Activated T-cell treated with anti-CD3 and anti-CD28 coated beads for 1 hour (primary cell): ENCODE results near the gene TTBK2.
"Not testable (repeated sequence)": the region's sequence is repeated elsewhere in the genome, so short reads cannot be mapped to it uniquely, and the experiment has no call there.

ENCODE experiments used
- DNase-seq: peaks from one replicate; pipeline ENCODE4 v3.0.0-alpha.2; 2020; ENCODE audit warnings: low read depth

TTBK2 gene

DNA sequence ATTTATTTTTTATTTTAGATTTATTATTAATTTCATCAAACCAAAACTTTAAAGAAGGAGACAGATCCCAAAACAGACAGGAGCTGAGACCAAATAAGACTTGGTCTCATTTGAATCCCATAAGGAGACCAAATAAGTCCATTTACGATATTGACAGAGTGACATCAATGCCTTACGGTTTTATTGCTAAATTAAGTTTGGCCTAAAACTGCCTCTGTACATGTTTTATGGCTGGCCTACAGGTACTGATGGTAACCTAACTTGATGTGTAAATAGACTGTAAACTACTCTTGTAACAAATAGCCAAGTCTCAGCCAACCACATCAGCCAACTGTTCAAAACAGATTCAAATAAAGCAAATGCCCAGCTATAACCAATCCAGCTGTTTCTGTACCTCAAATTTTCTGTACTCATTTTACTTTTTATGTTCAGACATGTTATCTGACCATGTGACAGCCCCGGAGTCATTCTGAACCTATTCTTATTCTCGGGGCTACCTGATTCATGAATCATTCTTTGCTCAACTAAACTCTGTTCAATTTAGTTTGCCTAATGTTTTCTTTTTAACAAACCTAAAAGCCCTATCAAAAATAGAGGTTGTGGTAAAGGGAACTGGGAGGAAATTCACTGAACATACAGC is 94.2 kb downstream of the TTBK2 start:
- DNase-seq: no peak

GRCh38 chr15:42825599-42825998 is 95.0 kb downstream of the TTBK2 start:
- no peak for DNase-seq

DNA sequence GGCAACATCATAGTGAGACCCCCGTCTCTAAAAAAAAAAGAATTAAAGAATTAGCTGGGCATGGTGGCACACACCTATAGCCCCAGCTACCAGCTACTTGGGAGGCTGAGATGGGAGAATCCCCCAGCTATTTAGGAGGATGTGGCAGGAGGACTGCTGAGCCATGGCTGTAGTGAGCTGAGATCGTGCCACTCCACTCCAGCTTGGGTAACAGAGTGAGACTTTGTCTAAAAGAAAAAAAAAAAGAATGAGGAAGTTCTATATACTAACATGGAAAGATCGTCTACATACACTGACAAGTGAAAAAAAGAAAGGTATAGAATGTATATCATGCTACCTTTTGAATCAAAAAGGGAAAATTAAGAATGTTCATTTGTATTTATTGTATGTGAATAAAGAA is 99.8 kb downstream of the TTBK2 start:
- DNase-seq: no peak

DNA sequence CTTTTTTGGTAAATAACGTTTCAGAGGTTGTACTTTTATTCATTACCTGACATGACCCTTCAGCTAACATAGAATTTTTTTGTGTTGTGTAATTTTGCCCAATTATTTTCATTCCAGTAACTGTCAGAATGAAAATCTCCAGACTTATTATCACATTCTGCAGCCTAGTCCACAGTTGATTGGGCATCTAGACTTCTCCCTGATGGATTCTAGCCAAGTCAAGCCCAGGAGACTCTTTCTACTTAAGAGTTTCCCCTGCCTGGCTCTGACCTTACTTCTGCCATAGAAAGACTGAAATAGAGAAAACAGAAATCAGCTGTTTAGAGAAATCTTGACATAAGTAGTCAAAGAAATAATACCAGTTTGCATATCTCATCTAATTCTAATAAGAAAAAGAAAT is 100.8 kb downstream of the TTBK2 start:
- DNase-seq: no peak

GRCh38 chr15:42811433-42811832 is 109.1 kb downstream of the TTBK2 start:
- DNase-seq: no peak

- DNase-seq: no peak
These were observed 111.7 kb downstream of the TTBK2 start for GRCh38 chr15:42808913-42809312.

DNA sequence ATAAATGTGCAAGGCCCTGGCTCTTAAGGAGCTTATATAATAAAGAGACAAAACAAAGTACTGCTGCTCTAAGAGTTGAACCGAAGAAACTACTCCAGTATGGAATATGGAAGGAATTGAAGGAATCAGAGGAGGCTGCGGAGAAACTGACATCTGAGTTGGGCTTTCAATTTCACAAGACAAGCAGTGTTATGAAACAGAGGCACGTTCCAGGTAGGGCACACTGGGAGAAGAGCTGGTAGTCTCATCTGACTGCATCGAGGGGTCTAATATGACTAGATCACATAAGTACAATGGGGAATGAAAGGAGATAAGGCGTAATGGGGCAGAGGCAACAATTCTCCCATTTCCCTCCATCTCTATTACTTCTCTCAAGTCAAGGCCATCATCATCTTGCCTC is 115.3 kb downstream of the TTBK2 start:
- no peak for DNase-seq

DNA sequence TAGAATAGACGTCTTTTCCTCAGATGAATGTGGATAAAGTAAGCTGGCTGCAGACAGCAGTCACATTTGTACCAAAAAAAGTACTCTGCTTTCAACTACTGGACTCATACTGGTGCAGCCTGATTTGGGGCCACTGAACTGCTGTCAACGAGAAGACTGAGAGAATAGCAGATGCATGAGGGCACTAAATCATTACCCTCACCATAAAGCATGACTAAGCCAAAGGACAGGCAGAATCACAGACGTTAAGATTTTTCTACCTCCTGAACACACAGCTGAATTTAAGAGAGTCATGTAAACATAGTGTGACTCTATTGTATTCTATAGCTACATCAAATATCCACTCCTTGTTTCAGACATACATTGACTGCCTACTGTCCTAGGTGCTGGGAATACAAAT is 115.8 kb downstream of the TTBK2 start:
- no peak for DNase-seq

DNA sequence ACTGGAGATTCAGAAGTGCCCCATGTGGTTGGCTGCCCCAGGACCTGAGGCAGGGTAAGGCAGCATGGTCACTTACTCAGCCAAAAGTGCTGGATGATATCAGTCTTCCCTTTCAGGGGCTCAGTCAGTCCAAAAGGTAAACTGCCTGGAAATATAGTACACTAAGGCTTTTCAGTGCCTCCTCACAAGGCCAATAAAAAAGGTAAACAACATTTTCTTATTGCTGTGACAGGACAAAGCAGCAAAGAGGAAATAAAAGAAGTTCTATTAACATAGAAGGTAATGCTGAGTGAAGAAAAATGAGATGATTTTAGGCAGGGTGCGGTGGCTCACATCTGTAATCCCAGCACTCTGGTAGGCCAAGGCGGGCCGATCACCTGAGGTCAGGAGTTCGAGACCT is 117.1 kb downstream of the TTBK2 start:
- no peak for DNase-seq

DNA sequence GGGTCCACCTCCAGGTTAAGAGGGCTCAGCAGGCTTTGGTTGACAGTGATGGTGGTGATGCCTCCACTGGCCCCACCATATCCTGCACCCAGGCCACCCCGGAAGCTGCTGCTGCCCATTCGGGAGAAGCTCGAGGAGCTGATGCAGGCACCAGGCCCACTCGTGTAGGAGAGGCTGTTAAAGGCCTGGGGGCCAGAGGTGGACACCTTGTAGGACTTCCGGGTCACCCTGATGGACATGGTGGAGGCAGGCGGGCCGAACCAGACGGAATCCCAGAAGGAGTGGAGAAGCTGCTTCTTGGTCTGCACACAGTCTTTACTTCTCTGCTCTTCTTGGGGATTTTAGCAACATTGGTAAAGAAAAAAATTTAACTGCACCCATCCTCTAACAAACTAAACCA is 118.4 kb downstream of the TTBK2 start:
- no peak for DNase-seq

GRCh38 chr15:42800731-42801474 is 119.7 kb downstream of the TTBK2 start:
- DNase-seq: no peak

GRCh38 chr15:42798802-42799201 is 121.8 kb downstream of the TTBK2 start:
- no peak for DNase-seq

DNA sequence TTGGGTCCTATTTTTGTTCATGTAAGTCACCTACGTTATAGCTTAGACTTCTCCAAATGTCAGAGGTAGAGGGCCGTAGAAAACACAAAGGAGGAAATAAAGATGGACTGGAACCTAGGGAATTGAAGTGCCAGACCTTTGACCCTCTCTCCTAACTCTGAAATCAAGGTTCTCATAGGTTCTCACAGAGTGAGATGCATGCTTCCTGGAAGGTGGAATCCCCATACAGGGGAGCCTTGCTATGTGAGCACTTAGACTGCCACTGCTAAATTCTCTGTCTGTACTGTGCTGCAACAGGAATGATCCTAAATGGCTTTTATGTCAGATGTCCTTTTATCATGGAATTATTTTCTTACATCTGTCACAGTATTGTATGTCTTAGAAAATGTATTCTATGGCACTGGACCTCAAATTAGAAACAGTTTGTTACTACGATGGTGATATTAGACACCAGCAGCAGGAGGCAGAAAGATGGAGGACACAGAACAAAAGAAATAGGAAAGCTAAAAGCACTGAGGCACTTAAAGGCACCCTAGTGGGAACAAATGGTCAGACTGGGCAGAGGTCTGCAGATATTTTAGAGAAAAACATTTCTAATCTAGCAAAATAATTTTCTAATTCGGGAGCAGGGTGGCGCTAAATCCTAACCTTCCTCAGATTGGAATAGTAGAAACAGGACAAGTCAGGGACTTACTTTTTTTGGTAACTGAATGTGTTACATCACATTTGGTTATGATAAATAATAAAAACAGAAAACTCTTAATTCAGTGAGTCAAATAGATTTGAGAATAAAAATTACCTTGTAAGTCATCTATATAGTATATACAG is 123.4 kb downstream of the TTBK2 start:
- DNase-seq: no peak

DNA sequence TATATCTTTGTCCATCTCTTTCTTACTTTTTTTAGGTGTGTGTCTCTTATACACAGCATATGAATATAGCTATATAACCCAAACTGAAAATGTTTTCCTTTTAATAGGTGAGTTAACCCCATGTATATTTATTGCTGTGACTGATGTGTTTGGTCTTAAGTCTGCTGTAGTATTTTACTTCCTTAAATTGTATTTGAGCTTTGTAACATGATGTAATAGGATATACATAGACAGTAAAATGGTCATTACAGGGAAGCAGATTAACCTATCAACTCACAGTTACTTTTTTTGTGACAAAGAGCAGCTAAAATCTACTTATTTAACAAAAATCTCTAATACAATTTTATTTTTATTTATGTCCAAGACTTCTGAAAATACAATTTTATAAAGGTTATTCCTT is 131.9 kb downstream of the TTBK2 start:
- no peak for DNase-seq

DNA sequence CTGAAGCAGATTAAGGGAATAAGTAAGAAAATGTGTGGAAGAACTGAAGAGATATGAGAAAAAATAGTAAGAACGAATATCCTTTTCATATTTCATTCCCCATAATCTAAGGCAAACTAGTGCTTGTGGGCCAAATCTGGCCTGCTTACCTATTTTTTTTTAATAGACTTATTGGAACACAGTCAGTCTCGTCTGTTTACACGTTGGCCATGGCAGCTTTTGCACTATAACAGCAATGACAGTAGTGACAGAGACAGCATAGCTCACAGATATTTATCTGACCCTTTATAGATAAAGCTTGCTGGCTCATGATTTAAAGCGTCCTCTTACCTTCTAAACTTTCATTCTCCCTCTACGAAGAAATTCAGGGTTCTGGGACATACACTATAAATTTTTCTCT is 133.6 kb downstream of the TTBK2 start:
- no peak for DNase-seq

- no peak for DNase-seq
These were observed 135.0 kb downstream of the TTBK2 start for GRCh38 chr15:42785569-42785968.

- DNase-seq: no peak
These were observed 135.9 kb downstream of the TTBK2 start for GRCh38 chr15:42784705-42785104.

DNA sequence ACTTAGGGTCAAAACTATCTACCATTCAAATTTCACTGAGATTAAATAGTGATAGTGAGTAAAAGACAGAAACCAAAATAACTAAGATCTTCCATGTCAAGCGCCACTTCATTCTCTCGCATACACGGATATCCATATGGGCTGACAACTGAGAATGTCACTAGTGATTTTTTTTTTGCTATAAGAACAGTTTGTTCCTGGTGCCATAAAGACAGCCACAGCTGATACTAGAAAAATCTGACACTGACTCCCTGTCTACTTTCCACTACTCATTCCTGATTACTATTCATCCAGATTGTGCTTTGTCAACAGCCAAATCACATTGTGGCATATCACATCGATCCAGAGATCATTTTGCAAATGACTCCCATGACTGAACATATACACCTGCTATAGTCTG is 137.9 kb downstream of the TTBK2 start:
- no peak for DNase-seq

- DNase-seq: no peak
These were observed 145.2 kb downstream of the TTBK2 start for GRCh38 chr15:42775416-42775815.

DNA sequence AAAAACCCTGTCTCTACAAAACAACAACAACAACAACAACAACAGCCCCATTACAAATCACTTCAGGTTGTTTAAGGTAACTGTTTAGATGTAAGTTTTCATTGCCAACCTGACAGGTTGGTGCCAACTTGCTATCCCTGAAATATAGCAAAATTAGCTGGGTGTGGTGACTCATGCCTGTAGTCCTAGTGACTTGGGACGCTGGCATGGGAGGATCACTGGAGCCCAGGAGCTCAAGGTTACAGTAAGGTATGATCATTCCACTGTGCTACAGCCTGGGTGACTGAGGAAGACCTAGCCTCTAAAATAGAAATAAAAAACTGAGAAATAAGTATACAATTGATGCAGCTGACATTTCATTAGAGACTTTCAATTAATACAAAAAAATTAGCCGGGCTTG is 147.7 kb downstream of the TTBK2 start:
- DNase-seq: no peak

- DNase-seq: no peak
These were observed 148.4 kb downstream of the TTBK2 start for GRCh38 chr15:42772144-42772543.

GRCh38 chr15:42766109-42766508 is 154.5 kb downstream of the TTBK2 start:
- not testable (repeated sequence) for DNase-seq

- not testable (repeated sequence) for DNase-seq
These were observed 156.3 kb downstream of the TTBK2 start for GRCh38 chr15:42764154-42764731.
